ENCODE measurements around the gene ZDHHC11B.
"Not testable (repeated sequence)": the region's sequence is repeated elsewhere in the genome, so short reads cannot be mapped to it uniquely, and the experiment has no call there.

GRCh38 chr5:691049-691448, 93.5 kb downstream of the ZDHHC11B start:
- not testable (repeated sequence) for TF ChIP-seq CTCF (conservative IDR thresholded peaks at IDR 0.05; ENCODE audit: low read depth, low read length); EZH2 (IDR thresholded peaks at IDR 0.05; ENCODE audit: low read length, unreplicated experiment)
